Measurements from ENCODE around the gene HSD17B3.
A peak's percentile ranks its signal among the peaks of the same experiment; 100 is the strongest.
"Not testable (repeated sequence)": the region's sequence is repeated elsewhere in the genome, so short reads cannot be mapped to it uniquely, and the experiment has no call there.

Gene HSD17B3

GRCh38 chr9:96302021-96302420 lies at the start of gene HSD17B3:
HSD17B3 (minus strand) TSS chr9:96302176; CDS start chr9:96302104, 72 bp downstream.
- no peak for DNase-seq (ENCODE audit: low spot score)

- DNase-seq (ENCODE audit: low spot score), result no peak
Measured at GRCh38 chr9:96350866-96351265, 48.9 kb upstream of the HSD17B3 start.

DNA sequence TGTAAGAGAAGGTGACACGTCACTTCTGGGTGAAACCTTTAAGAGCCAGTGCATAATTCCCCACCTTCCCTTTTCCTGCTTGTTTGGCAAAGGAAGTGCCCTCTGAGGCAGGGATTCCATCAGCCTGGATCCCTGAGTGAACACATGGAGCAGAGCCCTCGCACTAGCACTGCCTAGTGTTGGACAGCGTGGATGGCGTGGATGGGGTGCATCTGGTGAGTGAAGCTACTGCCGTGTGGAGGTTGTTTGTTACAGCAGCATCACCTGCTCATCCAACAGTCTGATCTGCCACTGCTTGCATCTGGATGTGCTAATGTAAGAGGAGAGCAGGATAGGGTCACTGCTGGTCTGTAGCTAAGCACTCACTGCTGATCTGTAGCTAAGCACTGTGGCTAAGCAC lies 46.3 kb upstream of the HSD17B3 start:
- no peak for DNase-seq (ENCODE audit: low spot score)

DNA sequence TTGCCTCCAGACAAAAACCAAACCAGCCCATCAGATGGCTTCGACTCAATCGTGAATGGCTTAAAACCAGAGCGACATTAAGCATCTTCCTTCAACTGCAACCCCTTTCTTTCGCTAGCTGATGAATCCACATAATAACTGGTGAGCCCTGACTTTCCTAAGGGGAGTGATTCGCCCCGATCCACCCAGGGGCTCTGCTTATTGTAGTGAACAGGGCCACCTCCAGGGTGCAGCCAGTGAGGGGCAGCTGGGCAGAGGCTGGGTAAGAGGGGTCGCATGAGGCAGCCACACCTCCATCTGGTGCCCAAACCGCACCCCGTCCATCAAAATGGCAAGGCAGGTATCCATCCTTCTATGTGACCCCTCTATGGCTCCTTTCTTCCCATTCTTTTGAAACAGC lies 43.6 kb upstream of the HSD17B3 start:
- DNase-seq (ENCODE audit: low spot score), result no peak

DNA sequence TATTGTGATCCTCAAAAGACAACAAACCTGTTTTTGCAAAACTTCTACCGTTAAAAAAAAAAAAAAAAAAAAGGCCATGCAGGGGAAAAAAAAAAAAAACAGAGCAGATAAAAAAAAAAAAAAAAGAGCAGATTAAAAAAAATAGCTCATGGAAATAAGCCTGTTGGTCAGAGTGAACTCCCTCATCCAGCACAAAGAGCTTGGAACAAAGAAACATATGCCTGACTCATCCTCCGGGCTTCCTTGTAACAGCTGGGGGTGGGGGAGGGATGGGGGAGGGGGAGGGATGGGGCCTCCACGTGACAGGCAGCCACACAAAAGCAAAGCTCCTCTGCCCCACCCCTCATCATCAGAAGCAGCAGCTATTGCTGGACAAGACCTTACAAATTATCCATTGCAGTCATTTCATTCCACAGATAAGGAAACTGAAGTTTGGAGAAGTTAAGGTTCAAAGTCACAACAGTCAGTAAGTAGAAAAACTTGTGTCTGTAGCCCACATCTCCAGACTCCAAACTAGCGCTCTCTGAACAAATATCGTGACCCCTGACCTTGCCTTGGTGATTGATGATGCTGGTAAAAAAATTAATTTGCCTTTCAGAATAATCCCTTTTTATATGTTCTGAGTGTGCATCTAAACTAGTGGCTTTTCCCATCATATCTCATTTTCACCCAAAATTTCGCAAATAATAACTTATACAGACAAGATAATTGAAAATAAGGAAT lies 42.6 kb upstream of the HSD17B3 start:
- DNase-seq (ENCODE audit: low spot score), result peak; percentile 47

- DNase-seq (ENCODE audit: low spot score), result no peak
Measured at GRCh38 chr9:96343515-96344360, 41.8 kb upstream of the HSD17B3 start.

- DNase-seq (ENCODE audit: low spot score), result no peak
Measured at GRCh38 chr9:96342571-96343245, 40.7 kb upstream of the HSD17B3 start.

DNA sequence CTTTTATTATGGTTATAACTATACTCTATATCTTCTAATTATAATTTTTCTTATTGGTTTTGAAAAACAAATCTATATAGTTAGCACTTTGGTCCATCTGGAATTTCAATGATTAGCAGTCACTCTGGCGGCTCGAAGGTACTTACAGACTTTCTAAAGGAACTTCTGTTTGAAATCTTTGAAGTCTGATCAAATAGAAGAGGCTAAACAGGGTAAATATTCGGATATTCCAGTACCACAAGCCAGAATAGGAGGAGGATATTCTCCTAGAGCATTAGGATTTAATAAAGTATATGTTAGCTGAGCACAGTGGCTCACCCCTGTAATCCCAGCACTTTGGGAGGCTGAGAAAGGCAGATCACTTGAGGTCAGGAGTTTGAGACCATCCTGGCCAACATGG lies 38.7 kb upstream of the HSD17B3 start:
- DNase-seq (ENCODE audit: low spot score), result no peak

DNA sequence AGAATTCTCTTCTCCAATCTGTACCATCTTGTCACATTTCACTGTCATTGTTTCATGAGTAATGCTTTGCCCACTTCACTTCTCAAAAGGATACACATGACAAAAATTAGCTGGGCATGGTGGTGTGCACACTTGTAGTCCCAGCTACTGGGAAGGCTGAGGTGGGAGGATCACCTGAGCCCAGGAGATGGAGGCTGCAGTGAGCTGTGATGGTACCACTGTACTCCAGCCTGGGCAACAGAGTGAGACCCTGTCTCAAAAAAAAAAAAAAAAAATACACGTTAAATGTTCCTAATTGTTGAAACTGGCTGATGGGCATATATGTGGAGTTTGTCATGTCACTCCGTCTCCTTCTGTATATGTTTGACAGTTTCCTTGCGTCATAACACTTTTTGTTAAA lies 36.3 kb upstream of the HSD17B3 start:
- no peak for DNase-seq (ENCODE audit: low spot score)

DNA sequence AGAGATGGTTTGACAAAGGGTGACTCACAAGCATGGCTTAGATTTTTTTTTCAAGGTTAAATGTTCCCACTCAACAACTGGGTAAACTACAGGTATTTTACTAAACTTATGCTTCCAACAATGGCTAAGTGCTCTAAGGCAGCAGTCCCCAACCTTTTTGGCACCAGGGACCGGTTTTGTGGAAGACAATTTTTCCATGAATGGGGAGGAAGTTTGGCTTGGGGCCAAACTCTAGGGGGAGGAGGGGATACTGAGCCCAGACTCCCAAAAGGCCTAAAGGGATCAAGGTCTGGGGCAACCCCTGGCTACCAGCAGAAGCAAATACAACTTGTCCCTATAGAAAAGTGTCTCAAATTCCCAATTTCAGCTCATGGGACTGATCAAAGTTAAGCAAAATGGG lies 32.0 kb upstream of the HSD17B3 start:
- no peak for DNase-seq (ENCODE audit: low spot score)

GRCh38 chr9:96331236-96331947 lies 29.4 kb upstream of the HSD17B3 start:
- no peak for DNase-seq (ENCODE audit: low spot score)

DNA sequence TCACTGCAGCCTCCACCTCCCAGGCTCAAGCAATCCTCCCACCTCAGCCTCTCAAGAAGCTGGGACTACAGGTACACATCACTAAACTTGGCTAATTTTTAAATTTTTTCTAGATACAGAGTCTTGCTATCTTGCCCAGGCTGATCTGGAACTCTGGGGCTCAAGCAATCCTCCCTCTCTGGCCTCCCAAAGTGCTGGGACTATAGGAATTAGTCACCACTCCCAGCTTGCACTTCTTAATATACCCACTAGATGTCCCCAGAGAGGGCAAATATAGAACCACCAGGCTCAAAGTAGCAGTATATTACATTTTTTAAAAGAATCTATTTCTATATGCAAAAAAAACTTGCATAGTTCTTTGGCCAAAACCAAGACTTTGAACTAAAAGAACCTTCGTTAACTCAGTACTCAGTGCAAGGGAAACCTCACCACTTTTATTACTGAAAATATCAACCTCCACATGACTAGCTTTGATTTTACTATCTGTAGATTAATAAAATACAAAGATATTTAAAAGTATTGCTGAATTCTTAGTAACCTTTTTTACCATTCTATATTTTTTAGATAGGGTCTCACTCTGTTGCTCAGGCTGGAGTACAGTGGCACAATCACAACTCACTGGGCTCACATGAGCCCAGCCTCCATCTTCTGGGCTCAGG lies 25.8 kb upstream of the HSD17B3 start:
- peak; percentile 42 for DNase-seq (ENCODE audit: low spot score)

DNA sequence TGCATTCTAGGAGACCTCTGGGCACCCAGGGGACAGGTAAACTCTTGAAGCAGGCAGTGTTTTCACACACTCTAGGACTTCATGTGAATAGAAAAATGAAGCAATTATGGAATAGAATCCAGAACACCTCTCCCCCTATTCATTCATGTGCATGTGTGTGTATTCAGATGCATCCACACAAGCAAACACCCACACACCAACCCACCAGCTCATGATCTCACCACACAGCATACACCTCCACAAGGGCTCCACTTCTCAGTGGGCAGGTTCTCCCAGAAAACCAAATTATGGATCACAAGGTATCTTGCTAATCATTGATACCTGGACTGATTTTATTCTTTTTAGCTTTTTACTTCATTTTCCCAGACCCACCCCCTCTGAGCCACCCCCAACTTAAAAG lies 21.2 kb upstream of the HSD17B3 start:
- no peak for DNase-seq (ENCODE audit: low spot score)

- peak; percentile 35 for DNase-seq (ENCODE audit: low spot score)
Measured at GRCh38 chr9:96322736-96323135, 20.8 kb upstream of the HSD17B3 start.

DNA sequence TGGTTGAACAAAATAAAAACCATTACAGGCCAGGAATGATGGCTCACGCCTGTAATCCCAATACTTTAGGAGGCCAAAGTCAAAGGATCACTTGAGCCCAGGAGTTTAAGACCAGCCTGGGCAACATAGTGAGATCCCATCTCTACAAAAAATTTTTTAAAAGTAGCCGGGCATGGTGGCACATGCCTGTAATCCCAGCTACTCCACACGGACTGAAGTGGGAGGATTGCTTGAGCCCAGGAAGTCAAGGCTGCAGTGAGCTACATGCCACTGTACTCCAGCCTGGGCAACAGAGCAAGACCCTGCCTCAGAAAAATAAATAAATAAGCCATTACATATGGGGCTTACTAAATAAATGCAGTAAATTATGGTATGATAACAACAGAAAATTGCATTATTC lies 20.2 kb upstream of the HSD17B3 start:
- not testable (repeated sequence) for DNase-seq (ENCODE audit: low spot score)

GRCh38 chr9:96321515-96321914 lies 19.5 kb upstream of the HSD17B3 start:
- no peak for DNase-seq (ENCODE audit: low spot score)

- no peak for DNase-seq (ENCODE audit: low spot score)
Measured at GRCh38 chr9:96320749-96321280, 18.8 kb upstream of the HSD17B3 start.

- no peak for DNase-seq (ENCODE audit: low spot score)
Measured at GRCh38 chr9:96318921-96319565, 17.1 kb upstream of the HSD17B3 start.

- DNase-seq (ENCODE audit: low spot score), result peak; percentile 67
Measured at GRCh38 chr9:96317335-96317980, 15.5 kb upstream of the HSD17B3 start.

GRCh38 chr9:96309850-96310249 lies 7.9 kb upstream of the HSD17B3 start:
- no peak for DNase-seq (ENCODE audit: low spot score)

Data from HuH-7 (cell line).